ES-I3 (cell line): ENCODE measurements around the gene SSNA1.
A peak's percentile ranks its signal among the peaks of the same experiment; 100 is the strongest.

ENCODE experiments used
- H3K36me3 ChIP-seq: 2 replicates; pipeline ENCODE4 v1.6.1; 2013; ENCODE audit warnings: mild to moderate bottlenecking, low read length, control low read depth, moderate library complexity; ENCODE audit not compliant: insufficient read depth
- H3K4me1 ChIP-seq: 2 replicates; pipeline ENCODE4 v1.6.1; 2013; ENCODE audit warnings: mild to moderate bottlenecking, control low read depth, low read length; ENCODE audit not compliant: insufficient read depth
- H3K9ac ChIP-seq: 2 replicates; pipeline ENCODE4 v1.6.1; 2013; ENCODE audit warnings: low read depth, mild to moderate bottlenecking, low read length, moderate library complexity
- H3K9me3 ChIP-seq: 2 replicates; pipeline ENCODE4 v1.6.1; 2013; ENCODE audit warnings: mild to moderate bottlenecking, low read length, moderate library complexity; ENCODE audit not compliant: control insufficient read depth, insufficient read depth

Gene SSNA1

GRCh38 chr9:137169896-137170358, 18.5 kb upstream of the SSNA1 start, which contains the start of gene LRRC26:
Gene LRRC26, minus strand, starts transcription at chr9:137170051. Its CDS starts 108 bp downstream, at chr9:137169943.
- H3K9ac ChIP-seq, result peak within 1 kb of the TSS; percentile 29
- H3K4me1 ChIP-seq, result no peaks in the 10 kb centered on the region
- H3K9me3 ChIP-seq, result no peaks in the 10 kb centered on the region
- H3K36me3 ChIP-seq, result no peaks in the 10 kb centered on the region

GRCh38 chr9:137170486-137171148, 17.9 kb upstream of the SSNA1 start:
- Histone ChIP-seq H3K4me1 (no peaks in the 10 kb centered on the region), H3K36me3 (no peaks in the 10 kb centered on the region), H3K9me3 (no peaks in the 10 kb centered on the region), H3K9ac (no peak overlapping the region; the same call in 1 of the 2 replicates)

- Histone ChIP-seq H3K9me3 (no peaks in the 10 kb centered on the region), H3K9ac (no peak overlapping the region), H3K36me3 (no peaks in the 10 kb centered on the region), H3K4me1 (no peaks in the 10 kb centered on the region)
Observed at GRCh38 chr9:137171149-137171900, 17.2 kb upstream of the SSNA1 start.

- Histone ChIP-seq H3K9me3 (no peaks in the 10 kb centered on the region), H3K36me3 (no peaks in the 10 kb centered on the region), H3K9ac (no peak overlapping the region), H3K4me1 (no peaks in the 10 kb centered on the region)
Observed at GRCh38 chr9:137172901-137173795, 15.3 kb upstream of the SSNA1 start.

GRCh38 chr9:137173796-137174664, 14.4 kb upstream of the SSNA1 start:
- Histone ChIP-seq H3K9me3 (no peaks in the 10 kb centered on the region), H3K9ac (no peak overlapping the region), H3K36me3 (no peaks in the 10 kb centered on the region), H3K4me1 (no peaks in the 10 kb centered on the region)

- no peaks in the 10 kb centered on the region for H3K4me1 ChIP-seq
- H3K9ac ChIP-seq, result no peak overlapping the region
- H3K9me3 ChIP-seq, result no peaks in the 10 kb centered on the region
- H3K36me3 ChIP-seq, result no peaks in the 10 kb centered on the region
Observed at GRCh38 chr9:137174722-137175293, 13.7 kb upstream of the SSNA1 start.

- Histone ChIP-seq H3K9ac (no peak overlapping the region), H3K36me3 (no peaks in the 10 kb centered on the region; the same call in 1 of the 2 replicates), H3K4me1 (no peaks in the 10 kb centered on the region)
Observed at GRCh38 chr9:137175345-137175961, 13.0 kb upstream of the SSNA1 start.

GRCh38 chr9:137176302-137177182, 11.9 kb upstream of the SSNA1 start:
- no peaks in the 10 kb centered on the region for H3K9me3 ChIP-seq
- H3K4me1 ChIP-seq, result no peaks in the 10 kb centered on the region
- H3K36me3 ChIP-seq, result peaks cover 8% of the 10 kb centered on the region; the same call in 1 of the 2 replicates
- no peak overlapping the region for H3K9ac ChIP-seq

More at GRCh38 chr9:137175345-137175961, 13.0 kb upstream of the SSNA1 start:
- no peaks in the 10 kb centered on the region for H3K9me3 ChIP-seq

- Histone ChIP-seq H3K4me1 (no peaks in the 10 kb centered on the region), H3K9ac (no peak overlapping the region), H3K36me3 (peaks cover 8% of the 10 kb centered on the region; the same call in 1 of the 2 replicates), H3K9me3 (no peaks in the 10 kb centered on the region)
Observed at GRCh38 chr9:137178201-137178938, 10.1 kb upstream of the SSNA1 start.

- H3K9me3 ChIP-seq, result no peaks in the 10 kb centered on the region
- H3K36me3 ChIP-seq, result peaks cover 8% of the 10 kb centered on the region; the same call in 1 of the 2 replicates
- no peaks in the 10 kb centered on the region for H3K4me1 ChIP-seq
- H3K9ac ChIP-seq, result no peak overlapping the region
Observed at GRCh38 chr9:137178939-137179630, 9.4 kb upstream of the SSNA1 start.

- no peaks in the 10 kb centered on the region for H3K4me1 ChIP-seq
- no peak overlapping the region for H3K9ac ChIP-seq
- H3K36me3 ChIP-seq, result peaks cover 8% of the 10 kb centered on the region; the same call in 1 of the 2 replicates
- H3K9me3 ChIP-seq, result no peaks in the 10 kb centered on the region
Observed at GRCh38 chr9:137179761-137180160, 8.7 kb upstream of the SSNA1 start.
